ENCODE data around the gene FCGR1A.
"Not testable (repeated sequence)": the region's sequence is repeated elsewhere in the genome, so short reads cannot be mapped to it uniquely, and the experiment has no call there.

FCGR1A gene

DNA sequence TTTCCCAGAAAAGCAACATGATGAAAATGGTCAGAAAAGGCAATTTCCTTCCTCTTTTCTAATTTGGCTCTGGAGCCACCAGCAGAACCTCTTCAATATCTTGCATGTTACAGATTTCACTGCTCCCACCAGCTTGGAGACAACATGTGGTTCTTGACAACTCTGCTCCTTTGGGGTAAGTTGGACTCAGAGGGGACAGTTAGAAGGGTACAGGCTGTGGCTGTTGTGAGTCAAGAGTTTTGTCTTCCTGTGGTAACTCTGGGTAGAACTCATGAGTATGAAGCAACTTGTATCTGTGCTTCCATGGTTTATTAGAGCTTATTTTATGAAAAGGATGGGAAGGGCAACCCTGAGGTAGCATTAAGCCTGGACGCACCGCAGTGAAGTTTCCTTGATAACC lies at the start of gene FCGR1A:
Gene FCGR1A (plus strand): TSS at position 95 of the 400 bp plus-strand sequence. CDS start 50 bp downstream, at position 145.
- DNase-seq (ENCODE audit: low spot score) = not testable (repeated sequence)

DNA sequence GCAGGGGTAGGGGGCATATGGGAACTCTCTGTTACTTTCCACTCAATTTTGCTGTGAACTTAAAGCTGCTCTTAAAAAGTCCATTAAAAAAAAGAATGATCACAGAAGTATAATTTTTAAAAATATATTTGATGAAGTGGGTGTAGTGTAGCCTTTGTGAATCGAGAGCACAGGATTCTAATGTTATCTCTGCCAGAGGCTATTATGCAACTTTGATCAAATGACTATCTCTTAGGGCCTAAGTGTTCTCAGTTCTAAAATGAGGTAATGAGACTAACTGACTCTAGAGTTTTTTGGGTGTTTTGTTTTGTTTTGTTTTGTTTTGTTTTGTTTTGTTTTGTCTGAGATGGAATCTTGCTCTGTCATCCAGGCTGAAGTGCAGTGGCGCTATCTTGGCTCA lies 49.7 kb upstream of the FCGR1A start:
- DNase-seq (ENCODE audit: low spot score) = not testable (repeated sequence)

DNA sequence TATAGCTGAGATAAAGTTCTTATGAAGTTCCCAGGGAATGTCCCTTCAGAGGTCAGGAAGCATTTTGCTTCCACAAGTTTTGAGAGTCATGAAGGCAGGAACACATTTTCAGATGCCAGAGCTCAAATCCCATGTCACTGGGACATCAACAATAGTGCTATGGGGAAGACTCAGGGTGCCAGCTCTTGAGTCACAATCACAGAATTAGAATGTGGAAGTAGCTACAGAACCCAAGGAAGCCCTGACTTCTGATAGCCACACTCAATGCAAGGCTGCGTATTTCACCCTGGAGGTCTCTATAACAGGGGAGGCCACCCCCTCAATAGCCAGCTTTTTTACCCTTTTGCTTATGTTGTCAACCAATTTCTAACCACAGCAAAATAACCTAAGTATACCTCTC lies 47.8 kb upstream of the FCGR1A start:
- DNase-seq (ENCODE audit: low spot score) = not testable (repeated sequence)

DNA sequence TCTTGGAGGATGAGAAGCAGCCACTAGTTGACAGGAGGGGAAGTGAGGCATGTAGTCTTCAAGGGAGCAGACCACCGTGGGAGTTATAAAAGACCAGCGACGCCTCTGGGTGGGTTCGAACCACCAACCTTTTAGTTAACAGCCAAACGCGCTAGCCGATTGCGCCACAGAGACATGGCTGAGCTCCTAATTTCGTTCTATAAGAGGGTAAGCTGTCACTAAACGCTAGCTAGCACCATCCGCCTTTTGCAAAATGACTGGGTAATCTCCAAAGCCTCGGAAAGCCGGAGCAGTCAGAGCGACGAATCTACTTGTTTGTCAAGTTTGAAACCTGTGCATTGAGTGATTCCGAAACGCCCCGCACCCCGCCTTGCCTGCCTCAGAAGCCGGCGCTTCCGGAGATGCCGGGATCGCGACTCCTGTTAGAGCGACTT lies 42.3 kb upstream of the FCGR1A start:
- not testable (repeated sequence) for DNase-seq (ENCODE audit: low spot score)

DNA sequence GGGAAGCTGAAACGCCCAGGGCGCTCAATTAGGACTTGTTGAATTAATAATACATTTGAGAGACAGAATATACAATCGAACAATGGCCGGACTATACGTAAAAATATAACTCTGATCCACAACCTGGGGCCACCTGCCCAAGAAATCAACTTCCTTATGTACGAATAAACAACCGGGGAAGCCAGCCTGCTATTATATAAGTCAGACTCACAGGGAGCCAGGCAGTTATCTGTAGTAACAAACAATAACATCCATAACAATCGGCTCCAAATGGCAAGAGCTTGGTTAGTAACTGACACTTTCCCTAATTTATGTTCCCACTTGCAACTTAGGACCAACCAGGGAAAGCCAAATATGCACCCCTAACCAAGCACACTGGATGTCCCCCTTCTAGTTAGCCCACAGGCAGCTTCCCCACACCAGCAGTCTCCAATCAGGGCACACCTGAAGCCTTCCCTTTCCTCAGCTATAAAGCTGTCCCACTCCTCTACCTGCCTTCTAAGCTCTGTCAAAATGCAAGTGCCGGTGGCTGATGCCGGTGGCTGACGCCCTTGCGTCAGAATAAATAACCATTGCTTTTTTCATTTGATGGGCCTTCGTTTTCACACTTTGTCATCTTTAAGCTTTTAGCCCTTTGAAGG lies 41.8 kb upstream of the FCGR1A start:
- DNase-seq (ENCODE audit: low spot score) = not testable (repeated sequence)

DNA sequence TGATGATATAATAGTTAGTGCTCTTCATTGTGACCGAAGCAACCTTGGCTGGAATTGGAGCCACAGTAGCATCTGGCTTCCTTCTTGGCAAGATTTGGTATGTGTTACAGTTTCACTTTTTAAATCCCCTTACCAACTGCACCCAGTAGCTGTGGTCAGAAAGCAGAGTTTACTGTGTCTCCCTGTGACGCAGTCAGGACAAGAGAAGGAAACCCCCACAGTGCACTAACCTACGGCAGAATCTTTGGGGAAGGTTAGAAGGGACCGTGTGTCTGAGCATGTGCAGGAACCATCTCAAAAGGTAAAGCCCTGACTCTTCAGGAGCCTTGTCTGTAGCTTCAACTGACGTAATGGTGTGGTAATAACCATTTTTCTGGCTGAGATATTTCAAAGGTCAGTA lies 40.6 kb upstream of the FCGR1A start:
- not testable (repeated sequence) for DNase-seq (ENCODE audit: low spot score)

DNA sequence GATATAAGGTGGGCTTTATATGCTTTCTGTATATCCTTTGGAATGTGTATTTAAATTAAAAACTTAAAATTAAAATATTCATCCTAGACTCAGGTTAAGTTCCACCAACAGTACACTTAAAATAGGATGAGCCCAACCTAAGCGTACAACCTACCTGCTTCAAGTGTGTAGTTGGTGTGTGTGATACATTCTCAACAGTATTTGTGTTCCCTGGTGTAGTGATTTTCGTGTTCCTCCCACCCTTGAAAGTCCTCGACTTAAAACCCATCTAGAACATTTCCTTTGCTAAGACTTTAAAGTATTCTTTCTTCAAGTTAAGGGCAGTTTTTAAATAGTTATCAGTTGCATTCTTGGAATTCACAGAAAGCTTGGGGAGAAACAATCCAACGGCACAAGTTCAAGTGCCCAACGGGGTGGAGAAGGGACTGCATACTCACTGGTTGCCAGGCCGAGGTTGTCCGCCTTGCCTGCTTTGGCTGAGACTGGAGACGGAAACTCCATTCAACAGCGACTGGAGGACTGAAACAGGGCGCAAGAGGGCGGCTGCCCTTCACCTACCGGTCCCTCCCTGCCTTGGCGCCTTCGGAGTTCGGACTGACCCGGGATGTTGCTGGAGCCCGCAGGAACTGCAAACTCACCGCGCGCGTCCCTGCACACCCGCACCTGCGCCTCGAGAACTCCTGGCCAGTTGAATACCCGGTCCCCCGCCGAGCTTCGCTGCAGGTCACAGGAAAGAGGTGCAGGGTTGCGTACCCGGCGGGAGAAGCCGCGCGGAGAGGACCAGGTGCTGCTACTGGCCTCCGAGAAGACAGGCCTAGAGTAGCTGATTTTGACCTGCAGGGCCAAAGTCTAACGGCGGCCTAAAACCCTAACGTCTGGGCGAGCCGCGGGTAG lies 35.8 kb upstream of the FCGR1A start:
- peak; percentile 55 for DNase-seq (ENCODE audit: low spot score)

DNA sequence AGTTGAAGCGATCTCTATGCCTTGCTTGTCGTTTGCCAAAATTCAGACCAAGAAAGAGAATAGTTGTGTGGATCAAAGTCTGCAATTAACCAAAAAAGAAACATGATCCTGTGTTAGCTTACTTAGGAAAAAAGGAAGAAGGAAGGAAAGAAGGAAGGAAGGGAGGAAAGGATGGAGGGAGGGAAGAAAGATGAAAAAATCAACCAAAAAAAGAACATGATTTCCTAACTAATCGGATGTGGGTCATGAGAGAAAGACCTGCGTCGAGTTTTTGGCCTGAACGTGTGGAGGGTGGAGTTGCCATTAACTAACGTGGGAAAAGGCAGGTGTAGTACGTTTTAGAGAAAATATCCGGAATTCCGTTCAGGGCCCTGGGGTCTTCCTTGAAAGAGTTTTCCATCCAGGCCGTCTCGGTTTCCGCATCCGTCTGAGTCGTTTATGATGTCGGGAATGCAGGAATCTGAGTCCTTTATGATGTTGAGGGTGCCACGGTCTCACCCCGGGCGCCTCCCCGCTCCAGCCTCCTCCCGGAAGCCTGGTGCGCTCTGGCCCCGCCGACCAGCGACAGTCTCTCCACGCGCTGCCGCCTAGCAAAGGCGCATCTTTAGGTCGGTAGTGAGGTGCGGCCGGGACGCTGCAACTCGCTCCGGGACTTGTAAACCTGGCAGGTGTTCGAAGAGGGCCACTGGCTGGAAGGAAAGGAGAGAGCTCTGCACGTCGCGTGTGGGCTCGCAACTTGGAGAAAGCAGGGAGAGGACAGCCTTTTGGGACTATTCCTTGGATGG lies 34.9 kb upstream of the FCGR1A start:
- not testable (repeated sequence) for DNase-seq (ENCODE audit: low spot score)

DNA sequence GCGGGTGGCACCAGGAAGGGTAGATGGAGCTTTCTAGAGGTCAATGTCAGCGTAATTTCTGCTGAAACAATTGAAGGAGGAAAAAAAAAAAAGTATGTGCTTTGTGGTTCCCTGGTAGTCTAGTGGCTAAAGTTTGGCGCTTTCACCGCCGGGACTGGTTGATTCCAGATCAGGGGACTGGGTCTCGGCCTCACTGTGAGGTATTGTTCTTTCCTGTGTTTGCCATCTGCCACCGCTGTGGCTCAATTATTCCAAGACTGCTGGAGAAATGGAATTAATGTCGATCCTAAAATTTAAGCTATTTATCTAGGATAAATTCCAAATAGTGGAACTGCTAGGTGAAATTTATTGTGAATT lies 34.4 kb upstream of the FCGR1A start:
- not testable (repeated sequence) for DNase-seq (ENCODE audit: low spot score)

DNA sequence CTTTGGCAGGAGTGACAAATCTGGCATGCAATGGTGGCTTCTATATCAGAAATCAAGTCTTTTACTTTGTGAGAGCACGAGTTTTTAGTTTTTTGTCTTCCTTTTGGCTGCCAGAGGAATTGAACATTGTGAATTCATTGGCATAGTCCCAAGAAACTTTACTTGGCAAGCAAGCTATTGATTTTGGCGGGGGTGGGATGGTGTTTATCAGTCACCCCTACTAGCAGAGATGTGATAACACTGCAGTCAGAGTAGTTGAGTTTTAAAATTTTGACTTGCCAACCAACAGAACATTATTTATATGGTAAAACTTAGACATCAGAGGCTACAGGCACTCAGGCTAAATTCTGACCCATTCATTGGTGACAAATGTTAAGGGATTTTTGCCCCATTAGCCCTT lies 31.9 kb upstream of the FCGR1A start:
- not testable (repeated sequence) for DNase-seq (ENCODE audit: low spot score)

DNA sequence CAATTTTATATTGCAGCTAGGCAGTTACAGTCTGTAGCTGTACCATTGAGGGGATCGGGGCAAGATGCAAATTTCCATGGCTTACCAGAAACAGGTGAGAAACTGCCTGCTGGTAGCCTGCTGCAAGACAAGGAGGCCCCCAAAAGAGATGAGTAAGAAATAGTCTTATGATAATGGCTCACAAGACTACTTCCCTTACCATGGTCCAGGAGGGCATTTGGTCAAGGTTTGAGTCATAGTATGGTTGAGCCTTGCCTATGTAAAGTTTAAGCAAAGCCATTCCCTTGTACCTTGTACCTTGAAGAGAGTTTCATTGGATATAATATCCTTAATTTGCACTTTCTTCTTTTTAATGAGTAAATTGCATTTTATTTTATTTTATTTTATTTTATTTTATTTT lies 30.3 kb upstream of the FCGR1A start:
- DNase-seq (ENCODE audit: low spot score) = not testable (repeated sequence)

DNA sequence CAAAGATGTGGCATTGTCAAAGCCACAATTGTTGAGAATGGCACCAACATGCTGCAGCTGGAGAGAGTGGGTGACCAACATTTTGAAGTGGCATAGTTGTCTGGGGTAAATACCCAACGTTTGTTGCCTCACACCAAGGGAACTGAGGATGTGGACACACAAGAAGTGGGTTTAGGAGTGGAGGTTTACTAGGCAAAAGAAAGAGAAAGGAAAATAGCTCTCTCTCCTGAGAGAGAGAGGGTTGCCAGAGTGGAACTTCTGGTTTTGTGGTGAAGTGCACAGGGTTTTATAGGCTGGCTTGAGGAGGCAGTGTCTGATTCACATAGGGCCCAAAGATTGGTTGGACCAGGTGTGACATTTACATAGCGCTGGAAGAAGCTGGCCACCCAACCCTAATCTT lies 29.0 kb upstream of the FCGR1A start:
- not testable (repeated sequence) for DNase-seq (ENCODE audit: low spot score)

DNA sequence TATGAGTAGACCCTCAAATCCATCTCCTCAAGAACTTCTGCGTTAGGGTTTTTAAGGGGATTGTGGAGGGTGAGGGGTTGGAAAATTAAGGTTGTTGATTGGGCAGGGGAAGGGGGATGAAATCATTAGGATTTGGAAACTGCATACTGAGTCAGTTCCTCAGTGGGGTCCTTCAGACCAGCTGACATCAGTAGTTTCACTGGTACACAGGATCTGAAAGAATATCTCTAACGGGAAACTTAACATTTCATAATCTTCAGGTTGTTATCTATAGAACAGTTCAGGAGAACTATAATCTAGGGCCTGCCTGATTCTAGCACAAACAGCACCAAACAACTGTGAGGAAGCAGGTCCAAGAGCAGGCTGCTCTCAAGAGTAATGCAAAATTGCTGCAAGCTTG lies 27.2 kb upstream of the FCGR1A start:
- not testable (repeated sequence) for DNase-seq (ENCODE audit: low spot score)

DNA sequence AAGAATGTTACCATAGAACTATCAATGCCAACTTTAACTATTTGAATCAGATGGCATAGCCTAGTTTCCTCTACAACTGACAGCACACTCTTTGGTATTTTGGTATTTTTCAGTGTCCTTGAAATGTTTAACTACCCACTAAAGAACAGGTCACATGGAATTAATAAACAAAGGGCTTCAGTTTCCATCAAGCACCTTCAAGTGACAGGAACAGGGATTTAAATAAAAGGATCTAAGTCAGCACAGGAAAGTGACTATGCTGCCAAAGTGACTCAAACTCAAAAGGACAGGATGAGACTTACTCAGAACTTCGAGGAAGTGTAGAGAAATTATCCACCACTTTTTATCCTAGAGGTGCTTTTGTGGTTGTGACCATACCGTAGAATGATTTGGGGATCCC lies 20.2 kb upstream of the FCGR1A start:
- not testable (repeated sequence) for DNase-seq (ENCODE audit: low spot score)

DNA sequence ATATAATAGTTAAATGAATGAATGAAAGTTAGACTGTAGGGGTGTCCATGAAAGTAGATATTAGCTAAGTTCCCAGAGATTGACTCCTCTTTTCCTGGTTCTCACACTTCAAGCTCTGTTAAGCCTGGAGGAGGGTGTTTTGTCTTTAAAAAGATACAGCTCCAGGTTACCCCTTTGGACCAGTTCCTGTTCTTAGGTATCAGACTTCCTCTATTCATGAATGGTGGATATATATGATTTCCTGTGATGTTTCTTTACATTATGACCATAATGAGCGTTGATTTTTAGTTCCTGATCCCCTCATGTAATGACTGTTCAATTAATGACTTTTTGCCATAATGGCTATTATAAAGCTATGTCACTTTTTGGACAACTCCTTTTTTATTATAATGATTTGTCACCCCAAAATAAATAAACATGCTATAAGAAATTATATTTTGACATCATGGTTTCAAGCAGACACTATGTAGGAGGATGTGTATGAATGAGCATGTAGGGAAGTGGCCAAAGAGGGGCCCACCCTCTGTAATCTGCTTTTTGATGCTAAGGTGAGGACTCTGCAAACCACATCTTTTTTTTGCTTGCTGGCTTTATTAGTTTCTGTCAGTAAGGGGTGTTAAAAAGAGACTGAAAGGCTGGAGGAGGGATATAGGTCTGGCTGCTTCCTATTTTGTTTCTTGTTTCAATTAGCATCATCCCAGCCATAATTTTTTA lies 18.2 kb upstream of the FCGR1A start:
- DNase-seq (ENCODE audit: low spot score) = not testable (repeated sequence)

DNA sequence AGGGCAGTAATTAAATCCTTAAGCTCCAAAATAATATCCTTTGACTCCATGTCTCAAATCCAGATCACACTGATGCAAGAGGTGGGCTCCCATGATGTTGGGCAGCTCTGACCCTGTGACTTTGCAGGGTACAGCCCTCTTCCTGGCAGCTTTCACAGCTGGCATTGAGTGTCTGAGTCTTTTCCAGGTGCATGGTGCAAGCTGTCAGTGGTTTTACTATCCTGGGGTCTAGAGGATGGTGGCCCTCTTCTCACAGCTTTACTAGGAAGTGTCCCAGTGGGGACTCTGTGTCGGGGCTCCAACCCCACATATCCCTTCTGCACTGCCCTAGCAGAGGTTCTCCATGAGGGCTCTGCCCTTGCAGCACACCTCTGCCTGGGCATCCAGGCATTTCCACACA lies 16.3 kb upstream of the FCGR1A start:
- DNase-seq (ENCODE audit: low spot score) = not testable (repeated sequence)

DNA sequence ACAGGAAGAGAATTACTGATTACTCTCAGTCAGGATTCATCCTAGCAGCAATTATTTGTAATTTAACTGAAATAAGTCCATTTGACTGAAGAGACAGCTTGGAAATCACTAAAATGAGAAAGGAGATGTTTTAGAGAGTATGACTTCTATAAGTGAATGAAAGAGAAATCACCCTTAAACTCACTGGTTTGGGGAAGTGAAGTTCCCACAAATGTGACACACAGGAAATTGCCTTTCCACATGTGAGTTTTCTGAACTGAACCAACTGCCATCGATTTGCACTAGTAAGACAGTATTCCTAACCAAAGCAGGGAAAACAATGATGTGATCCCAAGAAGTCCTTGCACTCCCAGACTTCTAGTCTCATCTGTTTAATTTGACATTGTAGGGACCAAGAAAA lies 13.3 kb upstream of the FCGR1A start:
- DNase-seq (ENCODE audit: low spot score) = not testable (repeated sequence)

DNA sequence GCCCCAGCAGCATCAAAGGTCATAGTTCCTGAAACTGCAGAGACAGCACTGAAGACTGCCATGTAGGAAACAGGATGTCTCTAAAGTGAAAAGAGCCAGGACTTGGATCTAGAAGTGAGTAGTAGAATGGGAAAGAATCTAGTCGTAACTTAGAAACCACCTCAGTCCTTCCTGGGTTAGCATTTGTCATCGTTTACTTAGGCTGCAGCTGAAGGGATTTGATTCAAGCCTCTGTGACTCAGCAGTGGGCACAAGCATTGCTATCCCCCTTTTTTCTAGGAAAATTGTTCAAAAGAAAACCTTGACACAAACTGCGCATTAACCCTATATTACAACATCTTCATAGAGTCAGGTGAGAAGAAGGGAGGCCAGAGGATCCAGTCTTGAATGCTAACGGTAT lies 11.8 kb upstream of the FCGR1A start:
- DNase-seq (ENCODE audit: low spot score) = not testable (repeated sequence)

DNA sequence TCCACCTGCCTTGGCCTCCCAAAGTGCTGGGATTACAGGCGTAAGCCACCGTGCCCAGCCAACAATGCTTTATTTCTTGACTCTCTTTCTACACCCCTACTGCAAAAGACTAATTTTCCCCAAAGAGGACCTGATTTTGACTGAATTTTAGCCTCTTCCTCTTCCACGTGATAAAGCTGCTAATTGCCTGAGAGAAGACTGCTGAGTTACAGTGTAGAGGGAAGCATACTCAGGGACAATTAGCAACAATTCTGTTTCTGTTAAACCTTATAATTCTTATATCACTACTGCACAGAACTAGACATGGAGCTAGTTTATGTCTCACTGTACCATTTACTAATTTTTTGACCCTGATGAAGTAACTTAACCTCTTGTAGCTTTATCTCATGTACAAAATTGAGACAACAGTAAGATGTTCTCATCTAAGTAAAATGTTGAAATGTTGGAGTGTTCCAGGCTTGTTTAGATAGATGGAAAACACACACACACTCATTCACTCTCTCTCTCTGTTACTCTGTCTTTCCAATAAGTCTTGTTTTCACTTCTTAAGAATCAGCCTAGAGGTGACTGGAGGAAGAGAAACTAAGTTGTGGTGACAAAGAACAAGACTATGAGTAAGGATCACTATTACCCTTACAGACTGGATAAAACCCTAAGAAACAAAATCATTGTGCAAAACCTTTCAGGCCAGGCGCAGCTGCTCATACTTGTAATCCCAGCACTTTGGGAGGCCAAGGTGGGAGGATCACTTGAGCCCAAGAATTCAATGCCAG lies 10.7 kb upstream of the FCGR1A start:
- not testable (repeated sequence) for DNase-seq (ENCODE audit: low spot score)

DNA sequence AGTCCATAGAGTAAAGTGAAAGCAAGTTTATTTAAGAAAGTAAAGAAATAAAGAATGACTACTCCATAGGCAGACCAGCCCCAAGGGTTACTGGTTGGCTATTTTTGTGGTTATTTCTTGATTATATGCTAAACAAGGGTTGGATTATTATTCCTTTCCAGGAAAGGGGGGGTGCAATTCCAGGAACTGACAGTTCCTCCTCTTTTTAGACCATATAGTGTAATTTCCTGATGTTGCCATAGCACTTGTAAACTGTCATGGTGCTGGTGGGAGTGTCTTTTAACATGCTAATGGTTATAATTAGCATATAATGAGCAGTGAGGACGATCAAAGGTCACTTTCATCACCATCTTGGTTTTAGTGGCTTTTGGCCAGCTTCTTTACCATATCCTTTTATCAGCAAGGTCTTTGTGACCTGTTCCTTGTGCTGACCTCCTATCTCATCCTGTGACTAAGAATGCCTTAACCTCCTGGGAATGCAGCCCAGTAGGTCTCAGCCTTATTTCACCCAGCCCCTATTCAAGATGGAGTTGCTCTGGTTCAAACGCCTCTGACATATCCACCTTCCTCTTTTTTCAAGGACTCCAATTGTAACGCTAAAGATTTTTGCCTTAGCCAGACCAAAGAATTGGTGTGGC lies 6.9 kb upstream of the FCGR1A start:
- DNase-seq (ENCODE audit: low spot score) = not testable (repeated sequence)

Data from left forelimb (tissue), 1 donor.